Testis (tissue), 2 donors: Measurements from ENCODE around the gene ULK3.

ENCODE experiments used
- CTCF ChIP-seq, 3 experiments: fragments of 450-650 bp in 2 of 3; fragments of 200-600 bp in 1 of 3; sonication (generic) in 1 of 3; IDR thresholded peaks; one replicate each; pipeline ENCODE4 v1.5.1; 2016 to 2019; ENCODE audit warnings: antibody characterized with exemption in 3 of 3, mild to moderate bottlenecking in 2 of 3, moderate library complexity in 1 of 3
- POLR2A ChIP-seq: fragments of 450-650 bp; IDR thresholded peaks from one replicate; pipeline ENCODE4 v1.6.1; 2017; ENCODE audit warnings: antibody characterized with exemption, mild to moderate bottlenecking, moderate library complexity

- no peak for TF ChIP-seq POLR2A
- no peak for TF ChIP-seq CTCF (IDR thresholded peaks at IDR 0.05)
Measured at GRCh38 chr15:74851960-74852359, 9.0 kb upstream of the ULK3 start.
